ENCODE measurements around the gene PFKP. TPM values are rescaled to one million over a fixed set of nuclear protein-coding genes. Genes with fewer than 3 reads are reported as not detected.

The PFKP gene
- total and polyA plus RNA-seq, 2 experiments from 2014 or later, result 639 to 781 TPM

- no peaks in the 10 kb centered on the region for H3K27me3 ChIP-seq
- H3K4me1 ChIP-seq (ENCODE audit: low read depth), result peaks cover 18% of the 10 kb centered on the region
- TF ChIP-seq CTCF (IDR thresholded peaks at IDR 0.05; ENCODE audit: low read depth, low read length), result no peak
- H3K9me3 ChIP-seq (ENCODE audit: low read depth), result no peaks in the 10 kb centered on the region
- peaks cover 57% of the 10 kb centered on the region for H3K36me3 ChIP-seq
- peak in 1 of 2 donors; percentile 12 for DNase-seq (ENCODE audit: low read depth in 1 of 2, low spot score in 1 of 2)
- peak overlapping the region; percentile 93 for H3K27ac ChIP-seq
- no peak overlapping the region for H3K4me3 ChIP-seq
These were observed 58.9 kb downstream of the PFKP start for GRCh38 chr10:3126249-3126648.

- H3K4me3 ChIP-seq, result no peak overlapping the region
- DNase-seq (ENCODE audit: low read depth in 1 of 2, low spot score in 1 of 2), result peak; percentile 25 to 84
- H3K9me3 ChIP-seq (ENCODE audit: low read depth), result no peaks in the 10 kb centered on the region
- H3K36me3 ChIP-seq, result peaks cover 62% of the 10 kb centered on the region
- peaks cover 18% of the 10 kb centered on the region for H3K4me1 ChIP-seq (ENCODE audit: low read depth)
- no peak for TF ChIP-seq CTCF (IDR thresholded peaks at IDR 0.05; ENCODE audit: low read depth, low read length)
- H3K27me3 ChIP-seq, result no peaks in the 10 kb centered on the region
- H3K27ac ChIP-seq, result peak overlapping the region; percentile 93
These were observed 59.5 kb downstream of the PFKP start for GRCh38 chr10:3126741-3127346.

- Histone ChIP-seq H3K9me3 (ENCODE audit: low read depth) (no peaks in the 10 kb centered on the region), H3K4me1 (ENCODE audit: low read depth) (peaks cover 18% of the 10 kb centered on the region), H3K27me3 (no peaks in the 10 kb centered on the region), H3K36me3 (peaks cover 63% of the 10 kb centered on the region), H3K4me3 (no peak overlapping the region), H3K27ac (peak overlapping the region; percentile 93)
- no peak for TF ChIP-seq CTCF (IDR thresholded peaks at IDR 0.05; ENCODE audit: low read depth, low read length)
- DNase-seq (ENCODE audit: low read depth in 1 of 2, low spot score in 1 of 2), result no peak
These were observed 60.6 kb downstream of the PFKP start for GRCh38 chr10:3127921-3128320.

GRCh38 chr10:3128379-3129130 lies 61.2 kb downstream of the PFKP start:
- DNase-seq (ENCODE audit: low read depth in 1 of 2, low spot score in 1 of 2), result no peak
- Histone ChIP-seq H3K27ac (peak overlapping the region; percentile 93), H3K4me1 (ENCODE audit: low read depth) (peaks cover 18% of the 10 kb centered on the region), H3K4me3 (no peak overlapping the region), H3K36me3 (peaks cover 64% of the 10 kb centered on the region), H3K9me3 (ENCODE audit: low read depth) (no peaks in the 10 kb centered on the region), H3K27me3 (no peaks in the 10 kb centered on the region)
- no peak for TF ChIP-seq CTCF (IDR thresholded peaks at IDR 0.05; ENCODE audit: low read depth, low read length)

- Histone ChIP-seq H3K4me1 (ENCODE audit: low read depth) (peaks cover 18% of the 10 kb centered on the region), H3K9me3 (ENCODE audit: low read depth) (no peaks in the 10 kb centered on the region), H3K27ac (peak overlapping the region; percentile 50), H3K4me3 (no peak overlapping the region), H3K27me3 (no peaks in the 10 kb centered on the region), H3K36me3 (peaks cover 70% of the 10 kb centered on the region)
- no peak for TF ChIP-seq CTCF (IDR thresholded peaks at IDR 0.05; ENCODE audit: low read depth, low read length)
- DNase-seq (ENCODE audit: low read depth in 1 of 2, low spot score in 1 of 2), result no peak
These were observed 62.4 kb downstream of the PFKP start for GRCh38 chr10:3129581-3130340.

Data from cardiac muscle cell (in vitro differentiated cells and primary cell).